Skin epidermis (tissue), 12 donors: Measurements from ENCODE around the gene SURF6.
"Not testable (repeated sequence)": the region's sequence is repeated elsewhere in the genome, so short reads cannot be mapped to it uniquely, and the experiment has no call there.

ENCODE experiments used
- H3K27ac ChIP-seq, 21 experiments: fragments of 200-600 bp; sonication (generic) in 11 of 21; one replicate each; pipeline ENCODE4 v1.5.0; 2020; ENCODE audit warnings: mild to moderate bottlenecking in 3 of 21, inconsistent platforms in 2 of 21, moderate library complexity in 2 of 21
- H3K4me3 ChIP-seq, 7 experiments: fragments of 200-600 bp; sonication (generic) in 2 of 7; one replicate each; pipeline ENCODE4 v1.5.0; 2020; ENCODE audit warnings: inconsistent platforms in 2 of 7, mild to moderate bottlenecking in 2 of 7, moderate library complexity in 1 of 7

SURF6 gene

DNA sequence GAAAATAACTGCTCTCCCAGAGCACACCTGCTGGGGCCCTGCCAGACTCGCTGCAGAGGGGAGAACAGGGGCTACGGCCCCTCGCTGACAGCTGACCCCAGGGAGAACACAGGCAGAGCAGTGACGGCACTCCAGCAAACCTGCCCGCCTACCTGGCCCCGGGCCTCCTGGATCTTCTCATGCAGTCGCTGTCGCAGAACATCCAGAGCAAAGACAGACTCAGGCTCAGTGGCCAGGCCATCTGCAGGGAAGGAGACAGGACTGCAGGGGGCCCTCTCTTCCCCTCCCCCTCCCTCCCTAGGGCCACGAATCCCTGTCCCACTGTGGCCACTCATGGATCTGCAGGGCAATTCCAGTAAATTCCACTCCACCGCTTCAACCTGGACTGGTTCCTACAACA lies 2.4 kb downstream of the SURF6 start:
- no peak overlapping the region for H3K4me3 ChIP-seq
- no peak overlapping the region for H3K27ac ChIP-seq

- H3K27ac ChIP-seq, result no peak overlapping the region
- H3K4me3 ChIP-seq, result no peak overlapping the region
Observed at GRCh38 chr9:133333011-133333410, 3.0 kb downstream of the SURF6 start.

GRCh38 chr9:133332381-133332730 lies 3.6 kb downstream of the SURF6 start:
- Histone ChIP-seq H3K27ac (no peak overlapping the region), H3K4me3 (no peak overlapping the region)

DNA sequence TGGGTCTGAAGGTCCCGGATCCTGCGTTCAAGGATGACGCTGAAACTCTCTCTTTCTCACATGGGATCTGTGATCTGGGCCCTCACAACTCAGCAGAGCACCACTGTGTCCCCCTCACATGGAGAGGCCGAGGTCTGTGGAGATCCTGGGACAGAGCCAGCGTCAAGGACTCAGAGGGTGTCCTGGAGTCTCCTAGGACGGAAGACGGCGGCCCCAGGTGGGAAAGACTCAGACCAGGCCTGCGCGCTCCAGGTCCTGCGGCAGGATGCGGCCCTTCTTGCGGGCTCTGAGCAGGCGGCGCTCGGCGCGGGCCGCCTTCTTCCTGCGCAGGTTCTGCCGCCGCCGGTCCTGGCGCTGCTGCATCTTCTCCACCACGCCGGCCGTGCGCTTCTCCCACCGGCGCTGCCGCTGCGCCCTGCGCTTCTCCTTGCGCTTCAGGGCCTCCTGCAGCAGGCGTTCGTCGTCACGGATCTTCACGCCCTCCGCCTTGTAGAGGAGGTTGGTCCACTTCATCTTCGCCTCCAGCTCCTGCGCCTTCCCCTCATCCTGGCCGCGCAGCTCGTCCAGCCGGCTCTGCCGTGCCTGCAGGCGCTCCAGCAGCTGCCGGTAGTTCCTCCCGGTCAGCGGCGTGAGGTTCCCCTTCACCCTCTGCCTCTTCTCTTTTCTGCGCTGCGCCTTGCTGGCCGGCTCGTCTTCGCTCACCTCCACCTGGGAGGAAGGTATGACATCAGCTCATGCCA lies 4.2 kb downstream of the SURF6 start:
- Histone ChIP-seq H3K27ac (no peak overlapping the region), H3K4me3 (no peak overlapping the region)

DNA sequence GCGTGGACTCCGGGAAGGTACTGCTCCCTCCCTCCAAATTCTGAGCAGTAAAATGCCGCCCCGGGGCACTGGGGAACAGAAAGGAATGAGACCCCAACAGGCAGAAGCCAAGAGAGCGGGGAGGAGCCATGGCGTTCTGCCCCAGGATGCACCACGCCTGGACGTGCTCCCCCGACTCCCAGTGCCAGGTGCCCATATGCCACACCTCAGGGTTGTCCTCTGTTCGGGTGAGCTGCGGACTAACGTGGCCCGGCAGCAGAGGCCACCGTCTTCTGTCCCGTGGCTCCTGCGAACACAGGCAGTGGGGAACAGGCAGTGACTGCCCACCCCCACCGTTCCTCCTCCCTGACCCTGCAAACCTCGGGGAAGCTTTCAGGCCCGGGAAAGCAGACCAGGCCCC lies 4.8 kb downstream of the SURF6 start:
- no peak overlapping the region for H3K4me3 ChIP-seq
- no peak overlapping the region for H3K27ac ChIP-seq

DNA sequence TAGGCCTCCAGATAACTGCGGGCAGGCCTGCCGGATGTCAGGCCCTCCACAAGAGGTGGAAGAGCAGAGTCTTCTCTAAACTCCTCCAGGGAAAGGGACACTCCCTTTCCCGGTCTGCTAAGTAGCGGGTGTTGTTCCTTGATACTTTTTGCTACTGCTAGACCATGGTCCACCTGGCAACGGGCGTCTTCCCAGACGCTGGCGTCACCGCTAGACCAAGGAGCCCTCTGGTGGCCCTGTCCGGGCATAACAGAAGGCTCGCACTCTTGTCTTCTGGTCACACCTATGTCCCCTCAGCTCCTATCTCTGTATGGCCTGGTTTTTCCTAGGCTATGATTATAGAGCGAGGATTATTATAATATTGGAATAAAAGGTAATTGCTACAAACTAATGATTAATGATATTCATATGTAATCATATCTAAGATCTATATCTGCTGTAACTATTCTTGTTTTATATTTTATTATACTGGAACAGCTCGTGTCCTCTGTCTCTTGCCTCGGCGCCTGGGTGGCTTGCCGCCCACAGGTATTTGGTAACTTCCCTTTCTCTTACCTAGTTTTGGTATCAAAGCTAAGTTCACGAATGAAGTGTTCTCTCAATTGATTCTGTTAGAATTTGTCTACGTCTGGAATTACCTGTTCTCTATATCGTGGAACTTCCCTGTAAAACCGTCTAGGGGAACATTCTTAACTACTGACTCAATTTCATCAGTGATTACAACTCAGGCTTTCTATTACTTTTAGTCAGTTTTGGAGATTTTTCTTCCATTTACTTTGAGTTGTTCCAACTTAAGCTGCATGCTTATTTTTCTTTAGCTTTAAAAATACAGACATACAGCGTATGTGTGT lies 6.5 kb downstream of the SURF6 start:
- not testable (repeated sequence) for H3K27ac ChIP-seq, H3K4me3 ChIP-seq

GRCh38 chr9:133327834-133328484 lies 8.0 kb downstream of the SURF6 start:
- no peak overlapping the region for H3K27ac ChIP-seq
- H3K4me3 ChIP-seq, result no peak overlapping the region

DNA sequence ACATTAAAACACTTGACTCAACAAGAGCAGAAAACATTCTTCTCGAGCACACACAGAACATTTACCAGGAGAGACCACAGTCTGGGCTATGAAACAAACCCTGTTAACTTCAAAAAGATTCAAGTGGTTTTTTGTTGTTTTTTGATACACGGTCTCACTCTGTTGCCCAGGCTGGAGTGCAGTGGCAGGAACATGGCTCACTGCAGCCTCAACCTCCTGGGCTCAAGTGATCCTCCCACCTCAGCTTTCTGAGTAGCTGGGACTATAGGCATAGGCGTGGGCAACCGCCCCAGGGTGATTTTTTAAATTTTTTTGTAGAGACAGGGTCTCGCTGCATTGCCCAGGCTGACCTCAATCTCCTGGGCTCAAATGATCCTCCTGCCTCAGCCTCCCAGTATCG lies 9.0 kb downstream of the SURF6 start:
- not testable (repeated sequence) for H3K4me3 ChIP-seq, H3K27ac ChIP-seq

DNA sequence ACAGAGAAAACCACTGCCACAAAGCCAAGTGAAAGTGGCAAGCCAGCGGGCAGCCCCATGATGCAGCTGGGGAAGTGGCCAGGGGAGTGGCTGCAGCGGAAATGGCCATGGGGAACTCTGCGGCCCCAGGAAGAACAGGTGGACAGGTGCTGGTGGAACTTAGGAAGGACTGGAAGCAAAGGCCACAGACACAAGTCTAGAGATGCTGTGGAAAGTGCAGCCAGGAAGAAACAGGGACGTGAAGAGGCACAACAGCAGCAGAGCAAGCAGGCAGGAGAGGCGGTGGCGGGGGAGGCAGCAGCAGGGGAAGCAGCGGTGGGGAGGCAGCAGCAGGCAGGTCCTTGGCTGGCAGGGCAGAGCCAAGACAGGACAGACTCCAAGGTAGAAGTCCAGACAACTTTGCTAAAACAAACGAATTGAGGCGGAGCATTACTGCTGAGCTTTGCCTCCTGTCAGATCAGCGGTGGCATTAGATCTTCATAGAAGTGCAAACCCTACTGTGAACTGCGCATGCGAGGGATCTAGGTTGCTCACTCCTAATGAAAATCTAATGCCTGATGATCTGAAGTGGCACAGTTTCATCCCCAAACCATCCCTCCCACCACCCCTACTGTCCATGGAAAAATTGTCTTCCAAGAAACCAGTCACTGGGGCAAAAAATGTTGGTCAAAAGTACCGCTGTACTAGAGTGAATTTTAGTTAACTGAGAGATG lies 11.8 kb downstream of the SURF6 start:
- H3K27ac ChIP-seq, result no peak overlapping the region
- H3K4me3 ChIP-seq, result no peak overlapping the region

DNA sequence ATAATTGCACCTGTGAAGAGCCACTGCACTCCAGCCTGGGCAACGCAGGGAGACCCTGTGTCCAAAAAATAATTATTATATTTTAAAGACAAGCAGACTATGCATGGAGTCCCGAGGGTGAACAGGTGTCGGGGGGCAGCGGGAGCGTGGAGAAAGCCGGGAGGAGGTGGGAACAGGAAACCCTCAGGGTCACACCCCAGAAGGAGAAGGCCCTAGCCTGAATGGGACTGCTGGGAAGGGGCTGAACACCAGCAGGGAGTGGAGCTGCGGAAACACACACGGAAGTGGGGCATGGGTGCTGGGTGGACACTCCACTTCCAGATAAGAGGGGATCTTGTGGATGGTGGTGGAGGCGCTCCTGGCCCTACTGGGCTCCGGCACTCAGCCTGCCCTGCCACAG lies 12.8 kb downstream of the SURF6 start:
- no peak overlapping the region for H3K27ac ChIP-seq
- no peak overlapping the region for H3K4me3 ChIP-seq

GRCh38 chr9:133322701-133323100 lies 13.3 kb downstream of the SURF6 start:
- Histone ChIP-seq H3K27ac (no peak overlapping the region), H3K4me3 (no peak overlapping the region)

- H3K4me3 ChIP-seq, result no peak overlapping the region
- no peak overlapping the region for H3K27ac ChIP-seq
Observed at GRCh38 chr9:133321411-133321935, 14.5 kb downstream of the SURF6 start.

DNA sequence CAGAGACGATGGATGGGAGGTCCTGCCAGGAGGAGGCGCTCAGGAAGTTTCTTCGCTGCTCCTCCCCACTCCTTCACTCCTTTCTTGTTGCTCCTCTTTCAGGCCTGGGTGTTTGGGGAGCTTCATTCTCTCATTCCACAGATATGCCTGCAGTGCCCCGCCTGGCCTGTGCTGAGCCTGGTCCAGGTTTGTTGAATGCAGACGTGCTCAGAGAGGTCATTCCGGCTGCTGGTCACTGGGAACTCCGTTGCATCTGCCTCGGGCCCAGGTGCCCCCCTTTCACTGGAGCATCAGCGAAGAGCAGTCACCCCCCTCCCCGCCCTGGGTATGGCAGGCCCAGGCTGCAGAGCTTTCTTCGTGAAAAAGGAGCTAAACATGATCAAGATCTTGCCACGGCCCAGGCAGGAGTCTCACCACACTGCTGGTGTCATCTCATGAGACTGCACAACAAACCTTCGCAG lies 15.5 kb downstream of the SURF6 start:
- H3K27ac ChIP-seq, result no peak overlapping the region
- H3K4me3 ChIP-seq, result no peak overlapping the region

GRCh38 chr9:133317551-133317950 lies 18.4 kb downstream of the SURF6 start:
- not testable (repeated sequence) for H3K4me3 ChIP-seq, H3K27ac ChIP-seq

DNA sequence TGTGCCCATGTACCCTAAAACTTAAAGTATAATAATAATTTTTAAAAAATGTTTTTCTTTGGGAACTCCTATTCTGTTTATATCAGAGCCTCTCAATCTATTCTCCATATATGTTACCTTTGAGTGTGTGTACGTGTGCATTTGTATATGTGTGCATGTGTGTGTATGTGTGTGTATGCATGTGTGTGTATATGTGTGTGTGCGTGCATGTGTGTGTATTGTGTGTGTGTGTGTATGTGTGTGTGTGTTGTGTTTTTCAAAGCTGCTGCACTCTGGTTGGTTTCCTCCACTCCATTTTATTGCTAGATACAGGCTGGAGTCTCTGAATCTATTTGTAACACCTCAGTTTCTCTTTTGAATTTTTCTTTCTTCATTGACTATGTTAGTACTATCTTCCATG lies 20.0 kb downstream of the SURF6 start:
- no peak overlapping the region for H3K4me3 ChIP-seq
- H3K27ac ChIP-seq, result no peak overlapping the region

- Histone ChIP-seq H3K4me3 (no peak overlapping the region), H3K27ac (no peak overlapping the region)
Observed at GRCh38 chr9:133309608-133310007, 26.4 kb downstream of the SURF6 start.

GRCh38 chr9:133307301-133307700 lies 28.7 kb downstream of the SURF6 start:
- no peak overlapping the region for H3K4me3 ChIP-seq
- no peak overlapping the region for H3K27ac ChIP-seq

DNA sequence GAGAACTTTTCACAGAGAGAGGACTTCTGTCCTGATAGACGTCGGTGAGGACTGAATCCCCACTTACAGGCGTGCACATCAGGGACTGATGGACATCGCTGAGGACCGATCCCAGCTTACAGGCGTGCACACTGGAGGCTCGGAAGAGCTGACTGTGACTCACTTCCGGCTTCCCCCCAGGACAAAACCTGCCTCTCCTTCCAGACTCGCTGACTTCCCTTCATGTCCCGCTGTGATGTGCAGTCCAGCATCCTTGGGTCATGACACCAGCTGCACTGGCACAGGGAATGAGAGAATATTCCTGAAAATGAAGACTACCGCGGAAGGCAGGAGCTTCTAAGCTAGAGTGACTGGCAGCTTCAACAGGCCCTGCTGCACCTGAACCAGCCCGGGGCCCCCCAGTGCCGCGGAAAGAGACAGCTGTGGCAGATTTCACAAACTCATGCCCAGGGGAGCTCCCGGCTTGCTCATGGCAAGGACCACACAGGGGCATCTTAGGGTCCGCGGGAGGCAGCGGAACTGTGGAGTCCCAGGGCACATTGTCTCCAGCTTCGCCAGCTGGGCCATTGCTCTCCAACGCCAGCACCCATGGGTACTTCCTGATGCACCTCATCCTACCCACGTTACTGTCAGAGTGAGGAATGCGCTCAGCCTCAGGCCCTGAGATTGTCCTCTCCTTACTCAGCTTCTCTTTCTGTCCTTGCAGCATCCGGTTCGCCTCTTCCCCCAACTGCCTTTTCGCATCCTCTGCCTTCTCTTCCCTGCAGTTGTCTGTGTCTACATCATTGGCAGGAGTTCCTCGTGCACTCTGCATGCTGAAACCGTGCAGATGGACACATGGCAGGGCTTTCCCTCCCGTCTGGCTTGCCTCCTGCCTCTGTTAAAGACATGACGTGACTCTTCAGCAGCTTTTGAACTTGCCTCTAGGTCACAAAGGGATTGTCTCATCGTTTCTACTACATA lies 29.5 kb downstream of the SURF6 start:
- Histone ChIP-seq H3K27ac (no peak overlapping the region), H3K4me3 (no peak overlapping the region)

DNA sequence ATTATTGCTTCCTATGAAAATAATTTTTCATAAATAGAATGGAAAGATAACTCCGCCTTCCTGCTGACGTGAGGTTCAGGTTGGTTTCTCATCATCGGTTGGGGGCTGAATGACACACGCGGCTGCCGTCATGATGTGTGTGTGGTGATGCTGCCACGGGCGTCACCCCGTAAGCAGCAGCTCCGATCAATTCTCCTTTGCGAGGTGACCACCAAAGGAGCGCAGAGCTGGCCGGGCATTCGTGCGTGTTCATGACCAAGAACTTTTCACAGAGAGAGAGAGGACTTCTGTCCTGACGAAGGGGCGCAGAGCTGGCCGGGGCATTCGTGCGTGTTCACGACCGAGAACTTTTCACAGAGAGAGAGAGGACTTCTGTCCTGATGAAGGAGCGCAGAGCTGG lies 30.3 kb downstream of the SURF6 start:
- Histone ChIP-seq H3K4me3 (no peak overlapping the region), H3K27ac (no peak overlapping the region)
